ENCODE measurements around the gene ASB13. TPM values are rescaled to one million over a fixed set of nuclear protein-coding genes. Genes with fewer than 3 reads are reported as not detected.

Gene ASB13
- total and polyA plus RNA-seq, 2 of the 13 experiments (the other 11 are each of a cell fraction or from before 2014, with no cell fraction given) = 9.3 to 15.4 TPM

- intact Hi-C loops (cut with micrococcal nuclease; ENCODE audit: unreplicated experiment) = no loop called here
- H3K27ac ChIP-seq (ENCODE audit: extremely low read length, insufficient read depth, low read length) = no peak overlapping the region
- ChIA-PET POLR2A (no interaction called here), CTCF (ENCODE audit: low intra/inter-chr PET ratio, low total read pairs) (no interaction called here)
- TF ChIP-seq KAT8 (CRISPR knock-in tag; IDR thresholded peaks at IDR 0.05) (no peak), REPIN1 (CRISPR knock-in tag; IDR thresholded peaks at IDR 0.05; ENCODE audit: borderline replicate concordance, low read depth) (no peak)
- TF ChIP-seq, protein P1, sequence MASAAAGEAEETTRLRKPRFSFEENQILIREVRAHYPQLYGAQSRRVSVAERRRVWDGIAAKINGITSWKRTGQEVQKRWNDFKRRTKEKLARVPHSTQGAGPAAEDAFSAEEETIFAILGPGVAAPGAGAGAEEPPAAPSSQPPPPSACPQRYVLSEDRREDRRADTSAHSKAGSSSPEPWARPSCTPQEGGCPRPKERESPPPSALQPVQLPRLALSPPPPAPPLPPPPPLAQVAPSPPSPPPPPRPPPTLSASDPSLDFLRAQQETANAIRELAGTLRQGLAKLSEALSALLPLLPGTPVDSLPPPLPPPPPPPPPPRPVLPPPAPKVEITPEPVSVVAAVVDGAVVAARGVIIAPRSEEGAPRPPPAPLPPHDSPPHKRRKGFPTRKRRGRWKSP (CRISPR knock-in tag; IDR thresholded peaks at IDR 0.05) = no peak
- BruUV-seq (replicated peaks) = no TSS peak
- no peak for DNase-seq (ENCODE audit: low spot score)
- FAIRE-seq = no peak
- in situ Hi-C loops (cut with HindIII; ENCODE audit: extremely low pct_ligation_motif_present, low pct_unique_long_range_greater_than_20kb) = no loop called here
- H3K4me1 ChIP-seq (ENCODE audit: insufficient read depth, low read length) = no peaks in the 10 kb centered on the region
- no peak overlapping the region for H3K4me2 ChIP-seq (ENCODE audit: low read depth, low read length)
- H4K20me1 ChIP-seq (ENCODE audit: insufficient read depth, low read length) = no peaks in the 10 kb centered on the region
- no peak; the same call in 2 of the 3 replicates for ATAC-seq
- H3K27me3 ChIP-seq (ENCODE audit: control insufficient read depth in 1 of 2, insufficient read depth in 2 of 2, low read length in 2 of 2) = no peaks in the 10 kb centered on the region
- H3K4me3 ChIP-seq (replicated peaks in 1 of 3; ENCODE audit: insufficient read depth in 1 of 3, low read depth in 2 of 3, low read length in 3 of 3) = no peak overlapping the region
- no peaks in the 10 kb centered on the region for H3K9me3 ChIP-seq (ENCODE audit: low read length)
- no peaks in the 10 kb centered on the region for H3K79me2 ChIP-seq (ENCODE audit: insufficient read depth, low read length)
- WGBS (ENCODE audit: low lambda C conversion rate) = 89% methylated on average over 11 of the region's 12 CpGs
- peaks cover 4 to 26% of the 10 kb centered on the region in 2 experiments; a peak in 4 of 5 replicates for H3K36me3 ChIP-seq (replicated peaks in 1 of 2; ENCODE audit: control insufficient read depth in 1 of 2, insufficient read depth in 2 of 2, low read length in 2 of 2)
- H3K9ac ChIP-seq (ENCODE audit: insufficient read depth, low read depth, low read length) = no peak overlapping the region
- H2AFZ ChIP-seq (ENCODE audit: low read length) = no peak overlapping the region
These were observed 26.4 kb downstream of the ASB13 start for GRCh38 chr10:5640036-5640435.

GRCh38 chr10:5639066-5639465 is 27.3 kb downstream of the ASB13 start:
- Histone ChIP-seq H3K4me2 (ENCODE audit: low read depth, low read length) (no peak overlapping the region), H3K9me3 (ENCODE audit: low read length) (no peaks in the 10 kb centered on the region), H3K27ac (ENCODE audit: extremely low read length, insufficient read depth, low read length) (no peak overlapping the region), H3K36me3 (replicated peaks in 1 of 2; ENCODE audit: control insufficient read depth in 1 of 2, insufficient read depth in 2 of 2, low read length in 2 of 2) (peaks cover 4 to 25% of the 10 kb centered on the region in 2 experiments; a peak in 4 of 5 replicates), H3K79me2 (ENCODE audit: insufficient read depth, low read length) (no peaks in the 10 kb centered on the region), H3K4me1 (ENCODE audit: insufficient read depth, low read length) (no peaks in the 10 kb centered on the region), H3K9ac (ENCODE audit: insufficient read depth, low read depth, low read length) (no peak overlapping the region), H4K20me1 (ENCODE audit: insufficient read depth, low read length) (no peaks in the 10 kb centered on the region), H3K27me3 (ENCODE audit: control insufficient read depth in 1 of 2, insufficient read depth in 2 of 2, low read length in 2 of 2) (no peaks in the 10 kb centered on the region), H2AFZ (ENCODE audit: low read length) (no peak overlapping the region), H3K4me3 (replicated peaks in 1 of 3; ENCODE audit: insufficient read depth in 1 of 3, low read depth in 2 of 3, low read length in 3 of 3) (no peak overlapping the region)
- ATAC-seq = no peak
- CTCF ChIA-PET (ENCODE audit: low intra/inter-chr PET ratio, low total read pairs) = no interaction called here
- no peak for DNase-seq (ENCODE audit: low spot score)
- in situ Hi-C loops (cut with HindIII; ENCODE audit: extremely low pct_ligation_motif_present, low pct_unique_long_range_greater_than_20kb) = no loop called here
- WGBS (ENCODE audit: low lambda C conversion rate) = 93% methylated on average over 15 of the region's 17 CpGs
- no TSS peak for BruUV-seq (replicated peaks)
- intact Hi-C loops (cut with micrococcal nuclease; ENCODE audit: unreplicated experiment) = no loop called here
- no peak for TF ChIP-seq POLR2G (IDR thresholded peaks at IDR 0.05; ENCODE audit: low read depth, low read length)
- TF ChIP-seq ZNF136 (CRISPR knock-in tag; IDR thresholded peaks at IDR 0.05; ENCODE audit: low read depth) = no peak
- no peak for TF ChIP-seq ZNF234 (CRISPR knock-in tag; conservative IDR thresholded peaks at IDR 0.05)
- no peak for TF ChIP-seq ZNF367 (CRISPR knock-in tag; IDR thresholded peaks at IDR 0.05; ENCODE audit: borderline replicate concordance)
- POLR2A ChIA-PET = no interaction called here
- no peak for FAIRE-seq
